CD8-positive, alpha-beta memory T cell (primary cell): ENCODE measurements around the gene ITGAE. TPM values are rescaled to one million over a fixed set of nuclear protein-coding genes. Genes with fewer than 3 reads are reported as not detected.
"Not testable (repeated sequence)": the region's sequence is repeated elsewhere in the genome, so short reads cannot be mapped to it uniquely, and the experiment has no call there.

Experiments
- CTCF ChIA-PET: fragments of 350-600 bp; sonication (Branson Sonifier 250); formaldehyde crosslinking; loops from one replicate; lab custom pipeline; 2021; ENCODE audit warnings: antibody characterized with exemption; lab: Charles Lee
- POLR2A ChIA-PET: fragments of 350-600 bp; sonication (Branson Sonifier 250); formaldehyde crosslinking; loops from one replicate; lab custom pipeline; 2021; ENCODE audit warnings: antibody characterized with exemption; lab: Charles Lee
- DNase-seq, 5 donors: peaks; one replicate each; pipeline versions ENCODE4 v3.0.0 to v3.0.0-alpha.2; 2020 to 2022; ENCODE audit warnings: mixed read lengths in 1 of 5
- H3K27ac ChIP-seq: one replicate; pipeline ENCODE4 v1.7.0; 2013; ENCODE audit warnings: low read depth, mild to moderate bottlenecking, low read length, moderate library complexity
- H3K27me3 ChIP-seq: 2 replicates; pipeline ENCODE4 v1.7.0; 2013; ENCODE audit warnings: low read length, mild to moderate bottlenecking; ENCODE audit not compliant: insufficient read depth, poor library complexity, severe bottlenecking
- H3K36me3 ChIP-seq: 2 replicates; pipeline ENCODE4 v1.7.0; 2013; ENCODE audit warnings: mild to moderate bottlenecking, low read length, moderate library complexity; ENCODE audit not compliant: insufficient read depth
- H3K4me1 ChIP-seq: 2 replicates; pipeline ENCODE4 v1.7.0; 2013; ENCODE audit warnings: mild to moderate bottlenecking, low read length, moderate library complexity; ENCODE audit not compliant: insufficient read depth
- H3K4me3 ChIP-seq: 2 replicates; pipeline ENCODE4 v1.7.0; 2013; ENCODE audit warnings: mild to moderate bottlenecking, low read length
- H3K9me3 ChIP-seq: 2 replicates; pipeline ENCODE4 v1.7.0; 2013; ENCODE audit warnings: mild to moderate bottlenecking, low read length
- H3K27ac Mint-ChIP-seq, 8 donors: one replicate each; pipeline ENCODE4 v1.8.0; 2020 to 2021; ENCODE audit warnings: mixed read lengths in 8 of 8, mild to moderate bottlenecking in 6 of 8, inconsistent platforms in 3 of 8, moderate library complexity in 3 of 8
- H3K27me3 Mint-ChIP-seq, 2 donors: one replicate each; pipeline ENCODE4 v1.8.0; 2020 to 2021; ENCODE audit warnings: mixed read lengths in 2 of 2, mild to moderate bottlenecking in 1 of 2, moderate library complexity in 1 of 2
- H3K36me3 Mint-ChIP-seq, 3 donors: one replicate each; pipeline ENCODE4 v1.8.0; 2020 to 2021; ENCODE audit warnings: mixed read lengths in 3 of 3, inconsistent platforms in 1 of 3, mild to moderate bottlenecking in 1 of 3
- H3K4me1 Mint-ChIP-seq, 3 donors: one replicate each; pipeline ENCODE4 v1.8.0; 2020 to 2021; ENCODE audit warnings: mixed read lengths in 3 of 3, inconsistent platforms in 1 of 3, mild to moderate bottlenecking in 1 of 3
- H3K4me3 Mint-ChIP-seq, 7 donors: one replicate each; pipeline ENCODE4 v1.8.0; 2020 to 2021; ENCODE audit warnings: mixed read lengths in 7 of 7, mild to moderate bottlenecking in 6 of 7, moderate library complexity in 4 of 7, inconsistent platforms in 2 of 7
- H3K9me3 Mint-ChIP-seq, 5 donors: one replicate each; pipeline ENCODE4 v1.8.0; 2020 to 2022; ENCODE audit warnings: mixed read lengths in 5 of 5, mild to moderate bottlenecking in 3 of 5, moderate library complexity in 2 of 5, inconsistent platforms in 1 of 5
- polyA plus RNA-seq: library from polyadenylated mRNA; unstranded; fragments of 300-500 nt; fragmentation: Illumina TruSeq; gene quantifications from one replicate; pipeline ENCODE4 v1.2.3, GENCODE V29; 2021
- total RNA-seq, 2 experiments: library from RNA; stranded (reverse); gene quantifications; one replicate each; pipeline ENCODE4 v1.2.3, GENCODE V29; 2021

ITGAE gene
- total and polyA plus RNA-seq, 3 experiments from 2014 or later = 46.6 to 66.6 (median 47.3) TPM

GRCh38 chr17:3729881-3730280 lies 71.1 kb downstream of the ITGAE start:
- H3K36me3 Mint-ChIP-seq = peaks cover 0 to 37% (median 0%) of the 10 kb centered on the region in 3 donors
- DNase-seq = no peak
- Histone ChIP-seq H3K4me3 (no peak overlapping the region), H3K27me3 (no peaks in the 10 kb centered on the region), H3K4me1 (no peaks in the 10 kb centered on the region), H3K27ac (no peak overlapping the region), H3K36me3 (no peaks in the 10 kb centered on the region), H3K9me3 (no peaks in the 10 kb centered on the region)
- no peak overlapping the region for H3K27ac Mint-ChIP-seq
- POLR2A ChIA-PET = no interaction called here
- no peak overlapping the region for H3K4me3 Mint-ChIP-seq
- H3K9me3 Mint-ChIP-seq = no peaks in the 10 kb centered on the region
- H3K27me3 Mint-ChIP-seq = no peaks in the 10 kb centered on the region
- CTCF ChIA-PET = interaction anchor here (1.1 to 4.7 kb wide), 3 partner anchors 8 to 116 kb away, joined by 4 to 23 read pairs (median 4); partner anchors contain the start of gene NCBP3
- H3K4me1 Mint-ChIP-seq = peaks cover 0 to 10% (median 4%) of the 10 kb centered on the region in 3 donors

- H3K27ac ChIP-seq, DNase-seq, H3K4me3 ChIP-seq, POLR2A ChIA-PET, H3K36me3 ChIP-seq, H3K4me1 ChIP-seq, H3K27me3 ChIP-seq, H3K9me3 Mint-ChIP-seq, H3K27me3 Mint-ChIP-seq, H3K27ac Mint-ChIP-seq, H3K9me3 ChIP-seq: not testable (repeated sequence)
- CTCF ChIA-PET = interaction anchor here (4.7 kb wide), 1 partner anchor 10 kb away, joined by 23 read pairs; no protein-coding TSS in a partner anchor
- H3K4me1 Mint-ChIP-seq = peaks cover 7 to 19% (median 12%) of the 10 kb centered on the region in 3 donors
- peaks cover 0 to 36% (median 0%) of the 10 kb centered on the region in 3 donors for H3K36me3 Mint-ChIP-seq
- peak overlapping the region in 1 of 7 donors; percentile 45 for H3K4me3 Mint-ChIP-seq
These were observed 72.9 kb downstream of the ITGAE start for GRCh38 chr17:3728099-3728498.

- no peaks in the 10 kb centered on the region for H3K27me3 Mint-ChIP-seq
- H3K36me3 ChIP-seq = no peaks in the 10 kb centered on the region
- H3K4me3 ChIP-seq = no peak overlapping the region
- peaks cover 0 to 42% (median 0%) of the 10 kb centered on the region in 3 donors for H3K36me3 Mint-ChIP-seq
- no peak overlapping the region for H3K27ac ChIP-seq
- CTCF ChIA-PET = interaction anchor here (1.2 to 4.7 kb wide), 4 partner anchors 8 to 101 kb away, joined by 3 to 23 read pairs (median 4); no protein-coding TSS in a partner anchor
- no peak for DNase-seq
- H3K9me3 Mint-ChIP-seq = no peaks in the 10 kb centered on the region
- H3K4me3 Mint-ChIP-seq = no peak overlapping the region
- H3K4me1 Mint-ChIP-seq = peaks cover 15 to 28% (median 22%) of the 10 kb centered on the region in 3 donors
- H3K27me3 ChIP-seq = no peaks in the 10 kb centered on the region
- no peak overlapping the region for H3K27ac Mint-ChIP-seq
- no peaks in the 10 kb centered on the region for H3K9me3 ChIP-seq
- POLR2A ChIA-PET = no interaction called here
- H3K4me1 ChIP-seq = peaks cover 13% of the 10 kb centered on the region
These were observed 73.9 kb downstream of the ITGAE start for GRCh38 chr17:3727041-3727440.

- DNase-seq = no peak
- peaks cover 22 to 45% (median 39%) of the 10 kb centered on the region in 3 donors for H3K4me1 Mint-ChIP-seq
- no peaks in the 10 kb centered on the region for H3K9me3 Mint-ChIP-seq
- Histone ChIP-seq H3K27ac (no peak overlapping the region), H3K27me3 (no peaks in the 10 kb centered on the region), H3K4me3 (peak overlapping the region; percentile 68), H3K36me3 (no peaks in the 10 kb centered on the region), H3K9me3 (no peaks in the 10 kb centered on the region), H3K4me1 (peaks cover 18% of the 10 kb centered on the region)
- CTCF ChIA-PET = interaction anchor here (1.2 to 4.0 kb wide), 5 partner anchors 13 to 121 kb away, joined by 6 to 20 read pairs (median 16); partner anchors contain the start of gene NCBP3
- POLR2A ChIA-PET = interaction anchor here (2.6 kb wide), 1 partner anchor 13 kb away, joined by 12 read pairs; no protein-coding TSS in a partner anchor
- peaks cover 0 to 54% (median 2%) of the 10 kb centered on the region in 3 donors for H3K36me3 Mint-ChIP-seq
- peak overlapping the region; percentile 78 to 98 (median 93) for H3K4me3 Mint-ChIP-seq
- H3K27me3 Mint-ChIP-seq = no peaks in the 10 kb centered on the region
- H3K27ac Mint-ChIP-seq = peak overlapping the region in 3 of 8 donors; percentile 10 to 77 (median 63)
These were observed 76.5 kb downstream of the ITGAE start for GRCh38 chr17:3724378-3725077.

GRCh38 chr17:3723556-3724377 lies 77.2 kb downstream of the ITGAE start, which contains the start of gene HASPIN:
HASPIN (plus strand) TSS chr17:3723903; CDS start chr17:3723936, 33 bp downstream.
- peak within 1 kb of the TSS; percentile 29 for H3K27ac ChIP-seq
- peaks cover 18% of the 10 kb centered on the region for H3K4me1 ChIP-seq
- H3K4me1 Mint-ChIP-seq = peaks cover 24 to 48% (median 39%) of the 10 kb centered on the region in 3 donors
- peaks cover 0 to 53% (median 2%) of the 10 kb centered on the region in 3 donors for H3K36me3 Mint-ChIP-seq
- H3K4me3 Mint-ChIP-seq = peak within 1 kb of the TSS; percentile 92 to 98 (median 94)
- no peaks in the 10 kb centered on the region for H3K27me3 ChIP-seq
- ChIA-PET POLR2A (interaction anchor here (1.4 to 2.6 kb wide), 2 partner anchors 13 to 54 kb away, joined by 3 to 12 read pairs; no protein-coding TSS in a partner anchor), CTCF (interaction anchor here (0.6 to 4.0 kb wide), 10 partner anchors 10 to 122 kb away, joined by 3 to 20 read pairs (median 5); partner anchors contain the start of gene NCBP3)
- no peaks in the 10 kb centered on the region for H3K9me3 ChIP-seq
- peak within 1 kb of the TSS; percentile 48 to 96 (median 92) for H3K27ac Mint-ChIP-seq
- peak within 1 kb of the TSS; percentile 68 for H3K4me3 ChIP-seq
- H3K27me3 Mint-ChIP-seq = no peaks in the 10 kb centered on the region
- peak; percentile 88 to 94 (median 90) for DNase-seq
- no peaks in the 10 kb centered on the region for H3K9me3 Mint-ChIP-seq
- H3K36me3 ChIP-seq = no peaks in the 10 kb centered on the region

GRCh38 chr17:3723188-3723555 lies 77.8 kb downstream of the ITGAE start:
- peaks cover 26 to 53% (median 39%) of the 10 kb centered on the region in 3 donors for H3K4me1 Mint-ChIP-seq
- H3K27me3 ChIP-seq = no peaks in the 10 kb centered on the region
- no peaks in the 10 kb centered on the region for H3K9me3 ChIP-seq
- no peaks in the 10 kb centered on the region for H3K36me3 ChIP-seq
- ChIA-PET POLR2A (interaction anchor here (1.4 to 2.6 kb wide), 2 partner anchors 12 to 53 kb away, joined by 3 to 12 read pairs; no protein-coding TSS in a partner anchor), CTCF (interaction anchor here (0.6 to 4.0 kb wide), 9 partner anchors 10 to 122 kb away, joined by 3 to 20 read pairs (median 4); partner anchors contain the start of gene NCBP3)
- H3K4me1 ChIP-seq = peaks cover 18% of the 10 kb centered on the region
- no peaks in the 10 kb centered on the region for H3K27me3 Mint-ChIP-seq
- peak in 1 of 5 donors; percentile 5 for DNase-seq
- no peaks in the 10 kb centered on the region for H3K9me3 Mint-ChIP-seq
- H3K36me3 Mint-ChIP-seq = peaks cover 0 to 59% (median 6%) of the 10 kb centered on the region in 3 donors
- H3K4me3 ChIP-seq = peak overlapping the region; percentile 68
- H3K4me3 Mint-ChIP-seq = peak overlapping the region; percentile 92 to 98 (median 94)
- peak overlapping the region; percentile 48 to 96 (median 92) for H3K27ac Mint-ChIP-seq
- H3K27ac ChIP-seq = peak overlapping the region; percentile 29

GRCh38 chr17:3722716-3723115 lies 78.3 kb downstream of the ITGAE start:
- POLR2A ChIA-PET = interaction anchor here (0.6 to 2.6 kb wide), 3 partner anchors 12 to 434 kb away, joined by 3 to 12 read pairs (median 3); no protein-coding TSS in a partner anchor
- no peaks in the 10 kb centered on the region for H3K27me3 Mint-ChIP-seq
- no peaks in the 10 kb centered on the region for H3K9me3 Mint-ChIP-seq
- peaks cover 27 to 53% (median 39%) of the 10 kb centered on the region in 3 donors for H3K4me1 Mint-ChIP-seq
- CTCF ChIA-PET = interaction anchor here (0.6 to 4.0 kb wide), 9 partner anchors 9 to 123 kb away, joined by 3 to 20 read pairs (median 4); partner anchors contain the start of gene NCBP3
- peak overlapping the region; percentile 40 to 95 (median 88) for H3K27ac Mint-ChIP-seq
- Histone ChIP-seq H3K4me1 (peaks cover 18% of the 10 kb centered on the region), H3K9me3 (no peaks in the 10 kb centered on the region), H3K36me3 (peaks cover 4% of the 10 kb centered on the region), H3K27ac (peak overlapping the region; percentile 29), H3K27me3 (no peaks in the 10 kb centered on the region), H3K4me3 (peak overlapping the region; percentile 68)
- peak overlapping the region; percentile 92 to 98 (median 94) for H3K4me3 Mint-ChIP-seq
- DNase-seq = no peak
- peaks cover 0 to 60% (median 6%) of the 10 kb centered on the region in 3 donors for H3K36me3 Mint-ChIP-seq
